Stimulated activated CD8-positive, alpha-beta memory T cell treated with anti-CD3 and anti-CD28 coated beads, Interleukin-4, amount 100 ng/mL, for 4 hours (primary cell): ENCODE measurements around the gene CNTD1.

ENCODE experiments used
- DNase-seq, 2 donors: peaks; one replicate each; pipeline ENCODE4 v3.0.0-alpha.2; 2020; ENCODE audit warnings: low read depth in 2 of 2, low spot score in 1 of 2

CNTD1 gene

DNA sequence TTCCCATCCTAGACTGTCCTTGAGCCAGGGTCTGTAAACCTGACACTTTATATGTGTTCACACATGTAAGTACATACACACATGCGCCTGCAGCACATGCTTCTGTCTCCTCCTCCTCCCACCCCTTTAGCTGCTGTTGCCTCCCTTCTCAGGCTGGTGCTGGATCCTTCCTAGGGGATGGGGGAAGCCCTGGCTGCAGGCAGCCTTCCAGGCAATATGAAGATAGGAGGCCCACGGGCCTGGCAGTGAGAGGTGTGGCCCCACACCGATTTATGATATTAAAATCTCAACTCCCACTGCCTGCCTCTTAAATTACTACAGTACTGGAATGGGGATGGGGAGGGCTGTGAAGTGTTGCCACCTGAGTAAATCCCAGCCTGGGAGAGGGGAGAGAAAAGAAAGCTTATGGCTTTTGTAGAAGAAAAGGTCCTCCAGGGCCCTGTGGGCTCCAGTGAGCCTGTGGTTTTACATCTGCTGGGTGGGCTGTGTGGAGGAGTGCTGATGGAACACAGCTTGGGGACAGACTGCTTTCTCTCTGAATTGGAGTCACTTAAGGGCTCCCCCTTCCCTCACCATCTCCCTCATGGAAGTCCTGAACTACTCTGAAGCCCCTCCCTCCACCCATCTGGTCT lies 19.2 kb upstream of the CNTD1 start:
- DNase-seq = no peak

GRCh38 chr17:42779936-42780850 lies 18.5 kb upstream of the CNTD1 start, which contains the start of gene WNK4:
Gene WNK4, plus strand, starts transcription at chr17:42780610. Its CDS starts 89 bp downstream, at chr17:42780699.
- DNase-seq = no peak

GRCh38 chr17:42780851-42781638 lies 17.6 kb upstream of the CNTD1 start:
- no peak for DNase-seq

- DNase-seq = no peak
Observed at GRCh38 chr17:42781639-42782165, 17.0 kb upstream of the CNTD1 start.

GRCh38 chr17:42782166-42783061 lies 16.2 kb upstream of the CNTD1 start:
- no peak for DNase-seq

DNA sequence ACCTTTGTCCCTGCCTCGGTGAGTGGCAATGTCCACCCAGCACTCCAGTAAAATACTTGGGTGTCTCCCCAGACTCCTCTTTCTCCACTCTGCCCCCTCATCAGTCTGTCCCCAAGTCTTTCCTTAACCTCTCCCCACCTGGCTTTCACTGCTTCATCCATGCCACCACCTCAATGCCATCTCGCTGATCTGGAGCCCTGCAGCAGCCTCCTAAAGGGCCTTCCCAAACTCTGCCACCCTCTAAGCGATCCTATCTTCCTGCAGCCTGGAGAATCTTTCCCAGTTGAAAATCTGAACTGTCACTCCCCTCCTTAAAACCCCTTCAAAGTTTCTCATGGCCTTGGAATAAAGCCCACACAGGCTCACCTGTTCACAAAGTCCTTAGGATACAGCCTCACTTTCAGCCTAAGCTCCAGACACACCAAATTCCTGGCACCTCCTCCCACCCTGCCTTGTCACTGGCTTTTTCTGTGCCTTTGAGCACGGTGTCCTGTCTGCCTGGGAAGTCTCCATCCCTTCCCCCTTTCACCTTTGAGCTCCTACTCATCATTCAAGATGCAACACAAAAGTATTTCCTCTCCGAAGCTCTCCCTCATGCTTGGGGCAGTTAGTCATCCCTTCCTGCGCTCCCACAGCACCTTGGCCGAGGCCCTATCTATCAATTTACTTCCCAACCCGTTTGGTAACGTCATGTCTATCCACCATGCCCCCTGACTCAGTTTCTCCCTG lies 15.4 kb upstream of the CNTD1 start:
- no peak for DNase-seq

DNA sequence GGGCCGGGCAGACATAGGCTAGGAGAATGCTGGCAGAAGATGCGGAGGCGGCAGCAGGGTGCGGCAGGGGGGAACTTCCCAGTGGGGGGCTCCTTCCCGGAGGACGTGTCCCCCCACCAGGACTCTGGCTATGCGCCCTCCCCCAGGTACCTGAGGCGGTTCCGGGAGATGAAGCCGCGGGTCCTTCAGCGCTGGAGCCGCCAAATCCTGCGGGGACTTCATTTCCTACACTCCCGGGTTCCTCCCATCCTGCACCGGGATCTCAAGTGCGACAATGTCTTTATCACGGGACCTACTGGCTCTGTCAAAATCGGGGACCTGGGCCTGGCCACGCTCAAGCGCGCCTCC lies 14.9 kb upstream of the CNTD1 start:
- no peak for DNase-seq

- no peak for DNase-seq
Observed at GRCh38 chr17:42784409-42784808, 14.3 kb upstream of the CNTD1 start.

GRCh38 chr17:42784811-42785592 lies 13.7 kb upstream of the CNTD1 start:
- no peak for DNase-seq

DNA sequence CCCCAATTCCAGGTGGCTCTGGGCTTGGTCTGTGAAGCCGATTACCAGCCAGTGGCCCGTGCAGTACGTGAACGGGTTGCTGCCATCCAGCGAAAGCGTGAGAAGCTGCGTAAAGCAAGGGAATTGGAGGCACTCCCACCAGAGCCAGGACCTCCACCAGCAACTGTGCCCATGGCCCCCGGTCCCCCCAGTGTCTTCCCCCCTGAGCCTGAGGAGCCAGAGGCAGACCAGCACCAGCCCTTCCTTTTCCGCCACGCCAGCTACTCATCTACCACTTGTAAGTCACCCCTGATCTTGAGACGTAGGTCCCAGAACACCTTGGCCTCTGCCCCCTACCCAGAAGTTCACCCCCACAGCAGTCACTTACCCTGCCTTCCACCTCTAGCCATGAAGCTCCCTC lies 11.4 kb upstream of the CNTD1 start:
- DNase-seq = no peak

DNA sequence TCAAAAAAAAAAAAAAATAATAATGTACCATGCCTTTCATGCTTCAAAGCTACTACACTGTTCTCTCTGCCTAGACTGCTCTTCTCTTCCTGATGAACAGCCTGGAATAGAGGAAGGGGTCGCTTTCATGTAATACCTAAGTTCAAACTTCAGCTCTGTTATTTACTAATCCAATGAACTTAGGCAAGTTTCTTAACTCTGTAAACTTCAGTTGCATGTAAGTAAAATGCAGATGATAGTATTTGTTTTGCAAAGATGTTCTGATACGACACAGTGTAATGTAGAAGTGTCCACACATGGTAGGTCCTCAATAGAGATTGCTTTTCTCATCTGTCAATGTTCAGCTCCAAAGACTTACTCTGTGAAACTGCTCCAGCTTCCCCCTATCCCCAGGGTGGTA lies 6.7 kb upstream of the CNTD1 start:
- no peak for DNase-seq

DNA sequence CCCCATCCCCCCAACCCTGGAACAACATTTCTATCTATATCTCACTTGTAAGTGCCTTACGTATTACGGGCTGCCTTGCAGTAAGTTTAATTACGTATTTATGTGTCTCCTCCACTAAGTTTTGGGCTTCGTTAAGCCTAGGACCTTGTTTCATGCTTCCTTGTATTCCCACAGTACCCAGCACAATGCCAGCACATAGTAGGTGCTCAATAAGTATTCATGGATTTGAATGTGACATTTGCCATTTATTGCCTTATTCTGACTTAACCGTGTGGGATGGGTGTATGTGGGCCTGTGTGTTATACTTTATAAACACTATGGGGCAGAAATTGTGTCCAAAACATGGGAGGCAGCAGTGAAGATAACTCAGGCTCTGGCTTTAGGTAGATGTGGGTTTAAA lies 6.1 kb upstream of the CNTD1 start:
- DNase-seq = no peak

GRCh38 chr17:42795061-42795460 lies 3.6 kb upstream of the CNTD1 start:
- no peak for DNase-seq

- DNase-seq = no peak
Observed at GRCh38 chr17:42795465-42795864, 3.2 kb upstream of the CNTD1 start.

DNA sequence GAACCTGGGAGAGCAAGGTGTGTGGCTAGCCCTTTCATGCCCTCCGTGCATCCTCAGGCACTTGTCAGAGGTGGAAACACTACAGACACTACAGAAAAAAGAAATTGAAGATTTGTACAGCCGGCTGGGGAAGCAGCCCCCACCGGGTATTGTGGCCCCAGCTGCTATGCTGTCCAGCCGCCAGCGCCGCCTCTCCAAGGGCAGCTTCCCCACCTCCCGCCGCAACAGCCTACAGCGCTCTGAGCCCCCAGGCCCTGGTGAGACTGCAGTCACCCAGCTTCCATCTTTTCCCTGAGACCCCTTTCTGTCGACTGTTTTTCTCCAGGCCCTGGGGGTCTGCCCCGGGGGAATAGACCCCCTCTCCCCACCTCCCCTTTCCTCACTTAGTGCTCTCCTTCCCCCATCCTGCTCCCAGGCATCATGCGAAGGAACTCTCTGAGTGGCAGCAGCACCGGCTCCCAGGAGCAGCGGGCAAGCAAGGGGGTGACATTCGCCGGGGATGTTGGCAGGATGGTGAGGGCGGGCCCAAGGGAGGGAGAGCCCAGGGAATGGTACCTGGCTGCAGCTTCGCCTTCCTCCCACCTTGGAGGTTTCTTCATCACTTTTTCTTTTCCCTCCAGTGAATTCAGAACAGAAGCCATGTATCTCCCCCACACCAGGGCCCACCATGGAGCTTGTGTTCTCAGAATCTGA lies 2.4 kb upstream of the CNTD1 start:
- no peak for DNase-seq

- DNase-seq = no peak
Observed at GRCh38 chr17:42797067-42798007, 1.3 kb upstream of the CNTD1 start.

GRCh38 chr17:42798011-42798382 lies 664 bp upstream of the CNTD1 start:
- no peak for DNase-seq
